Kidney (tissue), 14 donors: ENCODE results near the gene EEA1. TPM values are rescaled to one million over a fixed set of nuclear protein-coding genes. Genes with fewer than 3 reads are reported as not detected.
"Not testable (repeated sequence)": the region's sequence is repeated elsewhere in the genome, so short reads cannot be mapped to it uniquely, and the experiment has no call there.

ENCODE experiments used
- DNase-seq, 5 donors: peaks; one replicate each; pipeline ENCODE4 v3.0.0-alpha.2; 2013 to 2020
- FAIRE-seq: peaks from 2 replicates; lab custom pipeline; 2012; peaks lifted over from hg19 to GRCh38; lab: Jason Lieb, UNC
- H3K27ac ChIP-seq, 2 donors: one replicate each; pipeline ENCODE4 v1.7.0; 2013; ENCODE audit warnings: low read depth in 2 of 2, low read length in 2 of 2, inconsistent platforms in 1 of 2
- H3K27me3 ChIP-seq: one replicate; pipeline ENCODE4 v1.7.1; 2013; ENCODE audit warnings: low read length, inconsistent platforms; ENCODE audit not compliant: control insufficient read depth, insufficient read depth
- H3K36me3 ChIP-seq, 3 donors: one replicate each; pipeline versions ENCODE4 v1.7.0 to v1.7.1; 2013; ENCODE audit warnings: low read length in 3 of 3, control low read depth in 1 of 3, inconsistent platforms in 1 of 3; ENCODE audit not compliant: insufficient read depth in 3 of 3, control insufficient read depth in 2 of 3
- H3K4me1 ChIP-seq, 3 donors: one replicate each; pipeline versions ENCODE4 v1.7.0 to v1.7.1; 2013; ENCODE audit warnings: low read length in 3 of 3, inconsistent platforms in 1 of 3, low read depth in 1 of 3; ENCODE audit not compliant: control insufficient read depth in 2 of 3, insufficient read depth in 2 of 3
- H3K4me3 ChIP-seq, 3 donors: one replicate each; pipeline versions ENCODE4 v1.7.0 to v1.8.1; 2013; ENCODE audit warnings: low read length in 3 of 3, control low read depth in 1 of 3, inconsistent platforms in 1 of 3
- H3K9ac ChIP-seq, 3 donors: one replicate each; pipeline versions ENCODE4 v1.7.0 to v1.7.1; 2013; ENCODE audit warnings: low read length in 3 of 3, control low read depth in 1 of 3, inconsistent platforms in 1 of 3
- H3K9me3 ChIP-seq, 3 donors: one replicate each; pipeline versions ENCODE4 v1.7.0 to v1.7.1; 2013; ENCODE audit warnings: low read length in 3 of 3, control low read depth in 1 of 3, inconsistent platforms in 1 of 3; ENCODE audit not compliant: control insufficient read depth in 2 of 3, insufficient read depth in 1 of 3
- intact Hi-C: fragments of 100-400 bp; cut with DNase I; formaldehyde crosslinking; loops from one replicate; pipeline ENCODE4 v1.11.1; 2022
- polyA plus RNA-seq: library from polyadenylated mRNA; stranded (reverse); fragments of 350-450 nt; fragmentation: Illumina TruSeq; extraction: RNeasy Lipid Tissue Mini Kit (QIAGEN cat#74804); gene quantifications from one replicate; pipeline ENCODE4 v1.2.3, GENCODE V29; 2014; ENCODE audit warnings: low read depth, low replicate concordance; ENCODE audit not compliant: insufficient read depth
- total RNA-seq: library from RNA; stranded (reverse); fragmentation: NEBNext Ultra II Directional; extraction: Animal tissue kit (Norgen Biotek cat#: 25700); gene quantifications from one replicate; pipeline ENCODE4 v1.2.1, GENCODE V29; 2021
- TF ChIP-seq, protein P1 (sequence below): IDR thresholded peaks from 3 replicates; pipeline ENCODE4 v1.5.1; 2012; ENCODE audit warnings: mild to moderate bottlenecking, moderate library complexity, borderline replicate concordance; ENCODE audit not compliant: insufficient read depth; ENCODE audit errors: extremely low read depth
- donor health status: control.
- donor health status: control.
- donor health status: control.
- donor health status: control.
- donor health status: control.
- donor health status: DM: yes; HTN: yes; CAD: no.
- donor health status: Normal renal cell carcinoma (clear cell type).

Gene EEA1
- total and polyA plus RNA-seq, 2 donors from 2014 or later: 2.5 to 30.2 TPM

DNA sequence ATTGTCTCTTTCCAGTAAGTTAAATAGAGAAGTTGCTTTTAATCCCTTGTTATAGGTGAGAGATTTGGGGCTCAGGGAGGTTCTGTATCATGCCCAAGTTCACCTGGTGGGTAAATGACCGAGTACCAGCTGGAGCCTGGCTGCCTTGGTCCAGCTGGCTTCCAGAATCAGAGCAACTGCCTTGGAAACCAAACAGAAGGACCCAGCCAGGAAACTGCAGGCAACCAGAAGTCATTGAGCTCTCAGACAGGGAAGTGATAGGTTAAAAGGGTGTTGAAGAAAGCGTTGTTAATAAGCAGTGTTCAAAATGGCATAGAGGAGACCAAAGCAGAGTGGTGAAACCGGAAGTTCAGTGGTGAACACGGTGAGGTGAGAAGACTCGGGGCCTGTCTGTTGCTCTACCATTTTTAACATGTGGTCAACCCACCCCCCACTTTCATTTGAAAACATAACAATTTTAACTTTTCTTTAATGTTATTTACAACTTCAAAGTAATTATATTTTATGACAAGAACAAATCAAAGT lies 171.4 kb downstream of the EEA1 start:
- intact Hi-C loops: no loop called here
- H3K27me3 ChIP-seq: no peaks in the 10 kb centered on the region
- DNase-seq: no peak
- H3K27ac ChIP-seq: no peak overlapping the region
- no peaks in the 10 kb centered on the region for H3K36me3 ChIP-seq
- no peak overlapping the region for H3K9ac ChIP-seq
- H3K9me3 ChIP-seq: no peaks in the 10 kb centered on the region
- no peak overlapping the region for H3K4me3 ChIP-seq
- no peaks in the 10 kb centered on the region for H3K4me1 ChIP-seq
- TF ChIP-seq, protein P1, sequence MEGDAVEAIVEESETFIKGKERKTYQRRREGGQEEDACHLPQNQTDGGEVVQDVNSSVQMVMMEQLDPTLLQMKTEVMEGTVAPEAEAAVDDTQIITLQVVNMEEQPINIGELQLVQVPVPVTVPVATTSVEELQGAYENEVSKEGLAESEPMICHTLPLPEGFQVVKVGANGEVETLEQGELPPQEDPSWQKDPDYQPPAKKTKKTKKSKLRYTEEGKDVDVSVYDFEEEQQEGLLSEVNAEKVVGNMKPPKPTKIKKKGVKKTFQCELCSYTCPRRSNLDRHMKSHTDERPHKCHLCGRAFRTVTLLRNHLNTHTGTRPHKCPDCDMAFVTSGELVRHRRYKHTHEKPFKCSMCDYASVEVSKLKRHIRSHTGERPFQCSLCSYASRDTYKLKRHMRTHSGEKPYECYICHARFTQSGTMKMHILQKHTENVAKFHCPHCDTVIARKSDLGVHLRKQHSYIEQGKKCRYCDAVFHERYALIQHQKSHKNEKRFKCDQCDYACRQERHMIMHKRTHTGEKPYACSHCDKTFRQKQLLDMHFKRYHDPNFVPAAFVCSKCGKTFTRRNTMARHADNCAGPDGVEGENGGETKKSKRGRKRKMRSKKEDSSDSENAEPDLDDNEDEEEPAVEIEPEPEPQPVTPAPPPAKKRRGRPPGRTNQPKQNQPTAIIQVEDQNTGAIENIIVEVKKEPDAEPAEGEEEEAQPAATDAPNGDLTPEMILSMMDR: no peak
- FAIRE-seq: no peak

GRCh38 chr12:92756898-92757596 lies 172.0 kb downstream of the EEA1 start:
- H3K9ac ChIP-seq: no peak overlapping the region
- intact Hi-C loops: no loop called here
- no peak overlapping the region for H3K4me3 ChIP-seq
- H3K4me1 ChIP-seq: no peaks in the 10 kb centered on the region
- TF ChIP-seq, protein P1: no peak
- no peak overlapping the region for H3K27ac ChIP-seq
- DNase-seq (no peak), FAIRE-seq (no peak)
- H3K27me3 ChIP-seq: no peaks in the 10 kb centered on the region
- H3K36me3 ChIP-seq: no peaks in the 10 kb centered on the region
- no peaks in the 10 kb centered on the region for H3K9me3 ChIP-seq

GRCh38 chr12:92753976-92754885 lies 174.9 kb downstream of the EEA1 start:
- no peak overlapping the region for H3K27ac ChIP-seq
- no peak overlapping the region for H3K9ac ChIP-seq
- H3K4me3 ChIP-seq: no peak overlapping the region
- intact Hi-C loops: no loop called here
- H3K9me3 ChIP-seq: no peaks in the 10 kb centered on the region
- no peaks in the 10 kb centered on the region for H3K36me3 ChIP-seq
- no peaks in the 10 kb centered on the region for H3K4me1 ChIP-seq
- DNase-seq (peak in 2 of 5 donors; percentile 14 to 59), FAIRE-seq (no peak)
- no peaks in the 10 kb centered on the region for H3K27me3 ChIP-seq
- TF ChIP-seq, protein P1: no peak

GRCh38 chr12:92749691-92750090 lies 179.4 kb downstream of the EEA1 start:
- peak; percentile 97 for FAIRE-seq
- intact Hi-C loops: not testable (repeated sequence)

More at GRCh38 chr12:92749691-92750090, 179.4 kb downstream of the EEA1 start:
- H3K4me1 ChIP-seq, H3K27ac ChIP-seq, H3K4me3 ChIP-seq, H3K9ac ChIP-seq, H3K36me3 ChIP-seq, H3K9me3 ChIP-seq, DNase-seq, H3K27me3 ChIP-seq: not testable (repeated sequence)
